Breast epithelium (tissue), 3 donors: Measurements from ENCODE around the gene CCNL2.

ENCODE experiments used
- CTCF ChIP-seq, 3 donors: fragments of 450-650 bp; IDR thresholded peaks; one replicate each; pipeline ENCODE4 v1.5.1; 2016 to 2017; ENCODE audit warnings: antibody characterized with exemption in 3 of 3, mild to moderate bottlenecking in 3 of 3, moderate library complexity in 3 of 3
- POLR2AphosphoS5 ChIP-seq, 3 donors: sonication (generic); formaldehyde crosslinking; IDR thresholded peaks; one replicate each; pipeline ENCODE4 v1.6.1; 2017; ENCODE audit warnings: antibody characterized with exemption in 3 of 3

GRCh38 chr1:1434131-1434823 lies 35.1 kb upstream of the CCNL2 start:
- TF ChIP-seq CTCF (IDR thresholded peaks at IDR 0.05) (no peak), POLR2AphosphoS5 (IDR thresholded peaks at IDR 0.05) (no peak)
